22Rv1 (cell line): ENCODE measurements around the gene CSTA.

ENCODE experiments used
- H3K27ac ChIP-seq: fragments of 450-650 bp; 2 replicates; pipeline ENCODE4 v1.5.1; 2017
- CTCF ChIP-seq: fragments of 450-650 bp; IDR thresholded peaks from 2 replicates; pipeline ENCODE4 v1.5.1; 2017; ENCODE audit warnings: mild to moderate bottlenecking
- ZFX ChIP-seq: fragments of 450-650 bp; IDR thresholded peaks from 2 replicates; pipeline ENCODE4 v1.6.1; 2017; ENCODE audit warnings: antibody characterized with exemption, borderline replicate concordance

The CSTA gene

GRCh38 chr3:122349171-122349570, 24.1 kb downstream of the CSTA start:
- no peak for TF ChIP-seq ZFX
- no peak for TF ChIP-seq CTCF
- no peak overlapping the region for H3K27ac ChIP-seq

GRCh38 chr3:122350814-122351418, 25.9 kb downstream of the CSTA start:
- H3K27ac ChIP-seq: no peak overlapping the region
- TF ChIP-seq CTCF (no peak), ZFX (no peak)

- no peak overlapping the region for H3K27ac ChIP-seq
- no peak for TF ChIP-seq CTCF
Measured at GRCh38 chr3:122351612-122352011, 26.6 kb downstream of the CSTA start.

- TF ChIP-seq CTCF (no peak), ZFX (no peak)
- H3K27ac ChIP-seq: no peak overlapping the region
Measured at GRCh38 chr3:122353215-122353614, 28.2 kb downstream of the CSTA start.

GRCh38 chr3:122353893-122354401, 28.9 kb downstream of the CSTA start:
- TF ChIP-seq CTCF (no peak), ZFX (no peak)
- H3K27ac ChIP-seq: no peak overlapping the region

- TF ChIP-seq CTCF: no peak
- no peak for TF ChIP-seq ZFX
- no peak overlapping the region for H3K27ac ChIP-seq
Measured at GRCh38 chr3:122355612-122356011, 30.6 kb downstream of the CSTA start.

GRCh38 chr3:122356402-122356801, 31.4 kb downstream of the CSTA start:
- no peak overlapping the region for H3K27ac ChIP-seq

More at GRCh38 chr3:122356402-122356801, 31.4 kb downstream of the CSTA start:
- TF ChIP-seq ZFX (no peak), CTCF (peak; percentile 75)
